Mucosa of stomach (tissue), 1 donor: ENCODE measurements around the gene BOK.
"Not testable (repeated sequence)": the region's sequence is repeated elsewhere in the genome, so short reads cannot be mapped to it uniquely, and the experiment has no call there.

Source experiments
- H3K27me3 ChIP-seq: one replicate; pipeline ENCODE4 v1.7.0; 2013; ENCODE audit warnings: mild to moderate bottlenecking, low read length; ENCODE audit not compliant: control insufficient read depth, insufficient read depth
- H3K36me3 ChIP-seq: one replicate; pipeline ENCODE4 v1.7.0; 2013; ENCODE audit warnings: low read length; ENCODE audit not compliant: control insufficient read depth, insufficient read depth
- H3K4me1 ChIP-seq: one replicate; pipeline ENCODE4 v1.7.0; 2013; ENCODE audit warnings: mild to moderate bottlenecking, low read length; ENCODE audit not compliant: control insufficient read depth, insufficient read depth
- H3K4me3 ChIP-seq: one replicate; pipeline ENCODE4 v1.7.0; 2013; ENCODE audit warnings: low read length
- H3K9ac ChIP-seq: one replicate; pipeline ENCODE4 v1.7.0; 2013; ENCODE audit warnings: mild to moderate bottlenecking, low read length, moderate library complexity
- H3K9me3 ChIP-seq: one replicate; pipeline ENCODE4 v1.7.0; 2013; ENCODE audit warnings: mild to moderate bottlenecking, low read length, moderate library complexity; ENCODE audit not compliant: control insufficient read depth
- donor health status: Pancreatic carcinoma.

Gene BOK

GRCh38 chr2:241563571-241563980 lies 5.0 kb downstream of the BOK start:
- H3K27me3 ChIP-seq: no peaks in the 10 kb centered on the region
- no peak overlapping the region for H3K4me3 ChIP-seq
- H3K36me3 ChIP-seq: no peaks in the 10 kb centered on the region
- no peaks in the 10 kb centered on the region for H3K9me3 ChIP-seq
- H3K9ac ChIP-seq: no peak overlapping the region
- peaks cover 30% of the 10 kb centered on the region for H3K4me1 ChIP-seq

- Histone ChIP-seq H3K9me3 (no peaks in the 10 kb centered on the region), H3K27me3 (no peaks in the 10 kb centered on the region), H3K4me3 (no peak overlapping the region), H3K4me1 (peaks cover 30% of the 10 kb centered on the region), H3K9ac (no peak overlapping the region), H3K36me3 (no peaks in the 10 kb centered on the region)
Measured at GRCh38 chr2:241563981-241564595, 5.5 kb downstream of the BOK start.

- no peaks in the 10 kb centered on the region for H3K27me3 ChIP-seq
- H3K4me1 ChIP-seq: peaks cover 27% of the 10 kb centered on the region
- no peak overlapping the region for H3K9ac ChIP-seq
- H3K9me3 ChIP-seq: no peaks in the 10 kb centered on the region
- no peaks in the 10 kb centered on the region for H3K36me3 ChIP-seq
- no peak overlapping the region for H3K4me3 ChIP-seq
Measured at GRCh38 chr2:241564596-241565410, 6.3 kb downstream of the BOK start.

- H3K4me1 ChIP-seq: peaks cover 21% of the 10 kb centered on the region
Measured at GRCh38 chr2:241565411-241565810, 6.9 kb downstream of the BOK start.

GRCh38 chr2:241566021-241566420 lies 7.5 kb downstream of the BOK start:
- not testable (repeated sequence) for H3K36me3 ChIP-seq, H3K27me3 ChIP-seq, H3K4me3 ChIP-seq, H3K9ac ChIP-seq, H3K9me3 ChIP-seq
- H3K4me1 ChIP-seq: peaks cover 15% of the 10 kb centered on the region

More at GRCh38 chr2:241565411-241565810, 6.9 kb downstream of the BOK start:
- Histone ChIP-seq H3K36me3 (no peaks in the 10 kb centered on the region), H3K27me3 (no peaks in the 10 kb centered on the region), H3K9ac (no peak overlapping the region), H3K9me3 (no peaks in the 10 kb centered on the region), H3K4me3 (no peak overlapping the region)

GRCh38 chr2:241566468-241566867 lies 7.9 kb downstream of the BOK start:
- Histone ChIP-seq H3K9me3 (no peaks in the 10 kb centered on the region), H3K9ac (no peak overlapping the region), H3K27me3 (no peaks in the 10 kb centered on the region), H3K4me1 (peaks cover 12% of the 10 kb centered on the region), H3K36me3 (no peaks in the 10 kb centered on the region), H3K4me3 (no peak overlapping the region)

- not testable (repeated sequence) for H3K36me3 ChIP-seq, H3K4me3 ChIP-seq, H3K9me3 ChIP-seq, H3K9ac ChIP-seq, H3K27me3 ChIP-seq, H3K4me1 ChIP-seq
Measured at GRCh38 chr2:241567266-241567665, 8.7 kb downstream of the BOK start.

- no peak overlapping the region for H3K4me3 ChIP-seq
- H3K4me1 ChIP-seq: peaks cover 5% of the 10 kb centered on the region
- no peak overlapping the region for H3K9ac ChIP-seq
- H3K9me3 ChIP-seq: no peaks in the 10 kb centered on the region
- H3K27me3 ChIP-seq: no peaks in the 10 kb centered on the region
- no peaks in the 10 kb centered on the region for H3K36me3 ChIP-seq
Measured at GRCh38 chr2:241567776-241568175, 9.2 kb downstream of the BOK start.

GRCh38 chr2:241568726-241569125 lies 10.2 kb downstream of the BOK start:
- no peak overlapping the region for H3K9ac ChIP-seq
- H3K36me3 ChIP-seq: no peaks in the 10 kb centered on the region
- H3K27me3 ChIP-seq: no peaks in the 10 kb centered on the region
- H3K4me3 ChIP-seq: no peak overlapping the region
- H3K9me3 ChIP-seq: no peaks in the 10 kb centered on the region
- H3K4me1 ChIP-seq: no peaks in the 10 kb centered on the region

- no peaks in the 10 kb centered on the region for H3K36me3 ChIP-seq
Measured at GRCh38 chr2:241569831-241570281, 11.3 kb downstream of the BOK start.

GRCh38 chr2:241570961-241571581 lies 12.5 kb downstream of the BOK start:
- Histone ChIP-seq H3K36me3 (no peaks in the 10 kb centered on the region), H3K4me3 (no peak overlapping the region), H3K27me3 (no peaks in the 10 kb centered on the region), H3K9ac (no peak overlapping the region), H3K9me3 (no peaks in the 10 kb centered on the region), H3K4me1 (no peaks in the 10 kb centered on the region)

More at GRCh38 chr2:241569831-241570281, 11.3 kb downstream of the BOK start:
- Histone ChIP-seq H3K4me1 (no peaks in the 10 kb centered on the region), H3K9ac (no peak overlapping the region), H3K9me3 (no peaks in the 10 kb centered on the region), H3K27me3 (no peaks in the 10 kb centered on the region), H3K4me3 (no peak overlapping the region)
